CD14-positive monocyte (primary cell): ENCODE measurements around the gene FBXO7. TPM values are rescaled to one million over a fixed set of nuclear protein-coding genes. Genes with fewer than 3 reads are reported as not detected.

ENCODE experiments used
- DNase-seq, 3 donors: peaks; one replicate each; pipeline ENCODE4 v3.0.0-alpha.2; 2011 to 2022
- H2AFZ ChIP-seq: 2 replicates; pipeline ENCODE4 v1.6.0; 2012; ENCODE audit warnings: mild to moderate bottlenecking, low read depth, low read length, inconsistent platforms; ENCODE audit not compliant: insufficient read depth, poor library complexity, severe bottlenecking
- H3K27ac ChIP-seq, 2 donors: 1 replicate in 1 of 2; 2 replicates in 1 of 2; pipeline ENCODE4 v1.5.1; 2012 to 2013; ENCODE audit warnings: low read length in 2 of 2, control low read depth in 1 of 2, inconsistent platforms in 1 of 2, low read depth in 1 of 2, mild to moderate bottlenecking in 1 of 2
- H3K27me3 ChIP-seq, 2 donors: one replicate each; pipeline versions ENCODE4 v1.6.0 to v1.6.1; 2011 to 2013; ENCODE audit warnings: low read length in 2 of 2; ENCODE audit not compliant: control insufficient read depth in 2 of 2, insufficient read depth in 2 of 2
- H3K36me3 ChIP-seq, 2 donors: replicated peaks in 1 of 2; 1 replicate in 1 of 2; 2 replicates in 1 of 2; pipeline versions ENCODE4 v1.5.1 to v1.6.1; 2012 to 2013; ENCODE audit warnings: low read length in 2 of 2, control low read depth in 1 of 2, inconsistent platforms in 1 of 2, mild to moderate bottlenecking in 1 of 2; ENCODE audit not compliant: insufficient read depth in 2 of 2, control insufficient read depth in 1 of 2
- H3K4me1 ChIP-seq, 2 donors: 1 replicate in 1 of 2; 2 replicates in 1 of 2; pipeline versions ENCODE4 v1.5.1 to v1.6.1; 2012 to 2013; ENCODE audit warnings: low read length in 2 of 2, control low read depth in 1 of 2, inconsistent platforms in 1 of 2, mild to moderate bottlenecking in 1 of 2, moderate library complexity in 1 of 2; ENCODE audit not compliant: insufficient read depth in 2 of 2, control insufficient read depth in 1 of 2
- H3K4me2 ChIP-seq: replicated peaks from 2 replicates; pipeline ENCODE3; 2012; ENCODE audit warnings: low read length, moderate library complexity, mild to moderate bottlenecking; ENCODE audit not compliant: poor library complexity, severe bottlenecking; ENCODE audit errors: extremely low read depth
- H3K4me3 ChIP-seq, 3 experiments: fragments of 200-600 bp in 1 of 3; sonication (generic) in 1 of 3; replicated peaks in 1 of 3; 1 replicate in 2 of 3; 2 replicates in 1 of 3; pipeline ENCODE4 v1.5.1; 2011 to 2013; ENCODE audit warnings: low read length in 3 of 3, mild to moderate bottlenecking in 3 of 3, control low read depth in 2 of 3, low read depth in 2 of 3, inconsistent platforms in 1 of 3, moderate library complexity in 1 of 3
- H3K79me2 ChIP-seq: 2 replicates; pipeline ENCODE4 v1.6.0; 2012; ENCODE audit warnings: mild to moderate bottlenecking, control low read depth, inconsistent platforms, low read length, moderate library complexity; ENCODE audit not compliant: insufficient read depth
- H3K9ac ChIP-seq: 2 replicates; pipeline ENCODE4 v1.6.0; 2017; ENCODE audit warnings: low read length, mild to moderate bottlenecking; ENCODE audit not compliant: insufficient read depth, poor library complexity, severe bottlenecking
- H3K9me3 ChIP-seq, 2 donors: replicated peaks in 1 of 2; 1 replicate in 1 of 2; 2 replicates in 1 of 2; pipeline versions ENCODE4 v1.5.1 to v1.6.1; 2012 to 2013; ENCODE audit warnings: low read length in 2 of 2, control low read depth in 1 of 2; ENCODE audit not compliant: control insufficient read depth in 1 of 2, insufficient read depth in 1 of 2
- H4K20me1 ChIP-seq: 2 replicates; pipeline ENCODE4 v1.6.0; 2012; ENCODE audit warnings: mild to moderate bottlenecking, low read length, control low read depth, moderate library complexity; ENCODE audit not compliant: insufficient read depth
- H3K27ac Mint-ChIP-seq, 7 donors: one replicate each; pipeline ENCODE4 v1.8.0; 2020; ENCODE audit warnings: mild to moderate bottlenecking in 7 of 7, mixed read lengths in 7 of 7, moderate library complexity in 6 of 7, inconsistent platforms in 2 of 7
- H3K27me3 Mint-ChIP-seq, 3 donors: one replicate each; pipeline ENCODE4 v1.8.0; 2021 to 2022; ENCODE audit warnings: low read depth in 3 of 3, mild to moderate bottlenecking in 3 of 3, mixed read lengths in 3 of 3, moderate library complexity in 3 of 3, inconsistent platforms in 1 of 3
- H3K36me3 Mint-ChIP-seq, 2 donors: one replicate each; pipeline ENCODE4 v1.8.0; 2020; ENCODE audit warnings: mixed read lengths in 2 of 2, inconsistent platforms in 1 of 2, mild to moderate bottlenecking in 1 of 2
- H3K4me1 Mint-ChIP-seq: one replicate; pipeline ENCODE4 v1.8.0; 2020; ENCODE audit warnings: mild to moderate bottlenecking, mixed read lengths
- H3K4me3 Mint-ChIP-seq, 2 donors: one replicate each; pipeline ENCODE4 v1.8.0; 2020; ENCODE audit warnings: mild to moderate bottlenecking in 2 of 2, mixed read lengths in 2 of 2, moderate library complexity in 1 of 2
- H3K9me3 Mint-ChIP-seq, 7 donors: one replicate each; pipeline ENCODE4 v1.8.0; 2020 to 2022; ENCODE audit warnings: mixed read lengths in 7 of 7, mild to moderate bottlenecking in 6 of 7, moderate library complexity in 6 of 7, inconsistent platforms in 2 of 7
- WGBS: methylation state at CpG from one replicate; pipeline ENCODE4 v1.1.5; 2013; ENCODE audit warnings: missing lambda C conversion rate; ENCODE audit not compliant: insufficient coverage; 5-methylcytosine and 5-hydroxymethylcytosine counted together
- intact Hi-C, 2 donors: fragments of 100-400 bp; cut with micrococcal nuclease; formaldehyde crosslinking; loops; one replicate each; pipeline versions ENCODE4 v1.15.0 to v1.15.1; 2023
- polyA plus RNA-seq, 3 donors: library from polyadenylated mRNA; depleted of rRNA in 1 of 3; unstranded in 2 of 3; stranded (reverse) in 1 of 3; fragments of 300-500 nt in 2 of 3; fragments of >200 nt in 1 of 3; fragmentation: Illumina TruSeq in 2 of 3; gene quantifications; 1 replicate in 2 of 3; 2 replicates in 1 of 3; pipeline ENCODE4 v1.2.3, GENCODE V29; 2012 to 2021
- TF ChIP-seq, protein P1 (sequence below): fragments of 200-600 bp; IDR thresholded peaks from one replicate; pipeline ENCODE4 v1.8.0; 2022; ENCODE audit warnings: antibody characterized with exemption, mild to moderate bottlenecking

FBXO7 gene
- polyA plus RNA-seq, 3 donors: 56.7 to 116 (median 103) TPM

DNA sequence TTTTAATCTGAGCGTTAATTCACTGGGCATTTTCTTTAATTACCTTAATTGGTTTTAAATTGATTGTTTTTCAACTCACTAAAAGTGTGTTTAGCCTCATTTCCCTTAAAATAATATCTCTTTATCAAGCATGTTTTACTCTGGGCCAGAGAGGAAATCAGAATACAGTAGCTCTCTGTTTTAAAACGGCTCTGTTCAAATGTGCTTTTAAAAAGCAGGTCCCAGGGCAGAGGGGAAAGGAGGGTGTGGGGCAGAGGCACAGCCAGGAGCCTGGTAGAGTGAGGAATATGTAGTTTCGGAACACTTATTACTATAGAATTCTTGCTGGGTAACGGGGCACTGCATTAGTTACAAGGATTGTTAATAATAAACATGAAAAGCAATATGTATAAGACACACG is 47.6 kb downstream of the FBXO7 start:
- Mint-ChIP-seq H3K9me3 (peaks cover 0 to under 1% (median 0%) of the 10 kb centered on the region in 7 donors), H3K4me1 (no peaks in the 10 kb centered on the region), H3K27me3 (peaks cover 2 to 3% (median 2%) of the 10 kb centered on the region in 3 donors), H3K36me3 (no peaks in the 10 kb centered on the region), H3K27ac (peak overlapping the region in 1 of 7 donors; percentile 17), H3K4me3 (no peak overlapping the region)
- Histone ChIP-seq H3K27ac (no peak overlapping the region), H3K9ac (no peak overlapping the region), H3K4me2 (no peak overlapping the region), H3K9me3 (no peaks in the 10 kb centered on the region), H3K36me3 (no peaks in the 10 kb centered on the region), H3K4me1 (no peaks in the 10 kb centered on the region), H3K27me3 (no peaks in the 10 kb centered on the region), H2AFZ (no peak overlapping the region), H3K79me2 (no peaks in the 10 kb centered on the region), H4K20me1 (no peaks in the 10 kb centered on the region), H3K4me3 (no peak overlapping the region)
- WGBS: 13% methylated on average over 1 of the region's 5 CpGs
- intact Hi-C loops: no loop called here
- DNase-seq: no peak
- TF ChIP-seq, protein P1, sequence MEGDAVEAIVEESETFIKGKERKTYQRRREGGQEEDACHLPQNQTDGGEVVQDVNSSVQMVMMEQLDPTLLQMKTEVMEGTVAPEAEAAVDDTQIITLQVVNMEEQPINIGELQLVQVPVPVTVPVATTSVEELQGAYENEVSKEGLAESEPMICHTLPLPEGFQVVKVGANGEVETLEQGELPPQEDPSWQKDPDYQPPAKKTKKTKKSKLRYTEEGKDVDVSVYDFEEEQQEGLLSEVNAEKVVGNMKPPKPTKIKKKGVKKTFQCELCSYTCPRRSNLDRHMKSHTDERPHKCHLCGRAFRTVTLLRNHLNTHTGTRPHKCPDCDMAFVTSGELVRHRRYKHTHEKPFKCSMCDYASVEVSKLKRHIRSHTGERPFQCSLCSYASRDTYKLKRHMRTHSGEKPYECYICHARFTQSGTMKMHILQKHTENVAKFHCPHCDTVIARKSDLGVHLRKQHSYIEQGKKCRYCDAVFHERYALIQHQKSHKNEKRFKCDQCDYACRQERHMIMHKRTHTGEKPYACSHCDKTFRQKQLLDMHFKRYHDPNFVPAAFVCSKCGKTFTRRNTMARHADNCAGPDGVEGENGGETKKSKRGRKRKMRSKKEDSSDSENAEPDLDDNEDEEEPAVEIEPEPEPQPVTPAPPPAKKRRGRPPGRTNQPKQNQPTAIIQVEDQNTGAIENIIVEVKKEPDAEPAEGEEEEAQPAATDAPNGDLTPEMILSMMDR: no peak

DNA sequence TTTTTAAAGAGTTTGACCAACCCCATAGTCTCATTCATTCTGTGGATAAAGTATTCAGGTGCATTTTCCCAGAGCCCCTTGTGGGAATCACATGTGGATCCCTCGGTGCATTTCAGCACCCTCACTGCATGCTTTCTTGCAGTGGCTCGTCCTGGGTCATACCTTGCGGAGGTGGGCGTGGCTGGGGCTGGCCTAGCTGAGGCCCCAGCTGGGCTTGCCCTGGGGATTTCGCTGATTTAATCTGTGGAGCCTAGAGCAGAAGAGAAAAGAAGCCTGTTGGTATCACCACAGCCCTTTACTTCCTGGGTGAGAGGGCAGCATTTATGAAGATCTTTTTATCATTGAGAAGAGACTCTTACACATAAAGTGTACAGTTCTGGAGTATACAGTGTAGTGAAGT is 53.1 kb downstream of the FBXO7 start:
- intact Hi-C loops: loop anchor here (2.0 to 5.0 kb wide), 4 partner anchors 269 to 473 kb away; no protein-coding TSS in a partner anchor

More for the DNA sequence above, 53.1 kb downstream of the FBXO7 start:
- Mint-ChIP-seq H3K27me3 (peaks cover 1 to 6% (median 3%) of the 10 kb centered on the region in 3 donors), H3K36me3 (no peaks in the 10 kb centered on the region), H3K27ac (no peak overlapping the region), H3K9me3 (no peaks in the 10 kb centered on the region), H3K4me1 (peaks cover 4% of the 10 kb centered on the region), H3K4me3 (no peak overlapping the region)
- Histone ChIP-seq H4K20me1 (no peaks in the 10 kb centered on the region), H3K79me2 (no peaks in the 10 kb centered on the region), H3K9ac (no peak overlapping the region), H3K36me3 (no peaks in the 10 kb centered on the region), H3K4me1 (no peaks in the 10 kb centered on the region), H3K27me3 (no peaks in the 10 kb centered on the region), H3K4me2 (no peak overlapping the region), H3K27ac (no peak overlapping the region), H3K4me3 (no peak overlapping the region), H2AFZ (no peak overlapping the region), H3K9me3 (no peaks in the 10 kb centered on the region)
- WGBS: 88% methylated on average over 5 of the region's 5 CpGs
- TF ChIP-seq, protein P1: no peak
- DNase-seq: no peak
